Stimulated activated CD8-positive, alpha-beta memory T cell treated with anti-CD3 and anti-CD28 coated beads, Interleukin-7, amount 100 ng/mL, for 48 hours (primary cell): Measurements from ENCODE around the gene KRT78.
A peak's percentile ranks its signal among the peaks of the same experiment; 100 is the strongest.

Experiments used
- DNase-seq, 2 donors: peaks; one replicate each; pipeline ENCODE4 v3.0.0-alpha.2; 2020; ENCODE audit warnings: low read depth in 1 of 2; ENCODE audit errors: extremely low read depth in 1 of 2

Gene KRT78

DNA sequence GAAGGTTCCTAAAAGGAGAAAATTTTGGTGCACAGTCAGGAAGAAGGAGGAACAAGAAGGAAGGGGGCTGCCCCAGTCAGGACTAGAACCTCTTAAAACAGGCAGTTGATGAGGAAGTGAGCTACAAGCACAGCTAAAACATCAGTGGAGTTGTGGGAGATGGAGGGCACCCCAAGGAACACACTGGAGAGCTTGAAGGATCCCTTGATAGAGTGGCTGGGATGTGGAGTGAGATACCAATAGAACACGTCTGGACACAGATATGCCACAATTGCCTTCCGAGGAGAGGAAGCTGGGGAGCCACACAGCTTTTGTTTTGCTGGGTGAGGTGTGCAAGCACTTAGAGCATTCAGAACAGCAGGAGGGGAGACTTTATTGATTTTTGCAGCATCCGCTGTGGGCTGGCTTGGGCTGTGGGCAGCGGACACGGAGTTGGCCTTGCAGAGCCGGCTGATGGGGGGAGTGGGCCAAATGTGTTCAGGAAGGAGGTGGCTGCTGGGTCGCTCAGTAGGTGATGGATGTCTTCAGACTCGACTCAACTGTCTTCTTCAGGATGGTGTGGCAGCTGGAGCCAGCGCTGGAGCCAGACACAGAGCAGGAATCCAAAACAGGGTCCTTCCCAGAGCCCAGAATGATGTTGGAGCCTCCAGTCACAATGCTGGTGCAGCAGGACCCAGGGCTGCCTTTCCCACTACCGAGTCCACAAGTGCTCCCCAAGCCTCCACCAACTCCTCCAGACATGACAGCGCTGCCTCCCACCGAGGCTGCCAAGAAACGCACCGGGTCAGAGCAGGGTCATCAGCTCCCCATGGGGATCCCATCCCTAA, 10.0 kb downstream of the KRT78 start:
- DNase-seq: no peak

DNA sequence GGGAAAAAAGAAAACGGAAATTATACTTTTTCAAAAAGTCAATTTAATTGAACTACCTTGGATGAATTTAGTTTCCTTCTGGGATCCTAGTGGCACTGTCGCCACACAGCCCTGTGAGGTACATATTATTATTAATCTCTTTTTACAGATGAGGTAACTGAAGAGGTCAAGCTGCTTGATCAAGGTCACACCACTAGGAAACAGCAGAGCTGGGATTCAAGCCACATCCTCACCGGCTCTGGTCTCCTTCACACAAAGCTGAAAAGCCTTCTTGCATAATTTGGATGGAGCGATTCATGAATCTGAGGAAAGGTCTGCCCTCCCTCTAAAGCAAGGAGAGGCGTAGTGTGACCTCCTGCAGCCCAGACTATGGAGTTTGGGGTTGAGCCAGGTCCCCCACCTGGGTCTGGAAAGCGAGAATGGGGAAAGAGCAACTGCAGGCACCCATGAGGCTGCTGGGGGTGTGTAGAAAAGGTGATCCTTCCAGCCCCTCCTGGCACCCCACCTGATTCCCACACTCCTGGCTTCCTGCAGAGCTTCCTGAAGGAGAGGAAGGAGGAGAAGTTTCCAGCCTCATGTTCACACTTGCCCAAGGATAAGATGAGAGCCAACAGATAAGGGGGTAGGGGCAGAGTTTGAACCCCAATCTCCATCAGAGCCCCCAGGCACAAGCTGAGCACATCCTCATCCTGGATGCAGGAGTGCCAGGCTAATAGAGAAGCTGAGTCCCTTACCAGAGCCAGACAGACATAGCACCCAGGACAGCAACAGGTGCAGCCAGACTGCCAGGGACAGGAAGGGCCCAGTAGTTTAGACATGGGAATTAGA, 10.8 kb downstream of the KRT78 start:
- no peak for DNase-seq

DNA sequence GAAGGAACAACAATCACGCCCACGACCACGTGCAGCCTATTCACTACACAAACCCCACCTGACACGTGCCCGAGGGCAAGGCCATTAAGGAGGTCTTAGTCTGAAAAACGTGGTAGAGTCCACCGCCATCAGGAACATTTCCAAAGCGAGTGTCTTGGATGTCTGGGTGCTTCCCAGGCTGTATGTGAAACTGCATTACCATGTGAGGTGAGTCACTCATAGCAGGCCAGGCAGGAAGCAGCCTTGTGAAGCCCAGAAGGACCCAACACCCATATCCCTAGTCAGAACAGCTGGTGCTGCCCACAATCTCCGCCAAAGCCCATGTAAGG, 11.4 kb downstream of the KRT78 start:
- DNase-seq: no peak

DNA sequence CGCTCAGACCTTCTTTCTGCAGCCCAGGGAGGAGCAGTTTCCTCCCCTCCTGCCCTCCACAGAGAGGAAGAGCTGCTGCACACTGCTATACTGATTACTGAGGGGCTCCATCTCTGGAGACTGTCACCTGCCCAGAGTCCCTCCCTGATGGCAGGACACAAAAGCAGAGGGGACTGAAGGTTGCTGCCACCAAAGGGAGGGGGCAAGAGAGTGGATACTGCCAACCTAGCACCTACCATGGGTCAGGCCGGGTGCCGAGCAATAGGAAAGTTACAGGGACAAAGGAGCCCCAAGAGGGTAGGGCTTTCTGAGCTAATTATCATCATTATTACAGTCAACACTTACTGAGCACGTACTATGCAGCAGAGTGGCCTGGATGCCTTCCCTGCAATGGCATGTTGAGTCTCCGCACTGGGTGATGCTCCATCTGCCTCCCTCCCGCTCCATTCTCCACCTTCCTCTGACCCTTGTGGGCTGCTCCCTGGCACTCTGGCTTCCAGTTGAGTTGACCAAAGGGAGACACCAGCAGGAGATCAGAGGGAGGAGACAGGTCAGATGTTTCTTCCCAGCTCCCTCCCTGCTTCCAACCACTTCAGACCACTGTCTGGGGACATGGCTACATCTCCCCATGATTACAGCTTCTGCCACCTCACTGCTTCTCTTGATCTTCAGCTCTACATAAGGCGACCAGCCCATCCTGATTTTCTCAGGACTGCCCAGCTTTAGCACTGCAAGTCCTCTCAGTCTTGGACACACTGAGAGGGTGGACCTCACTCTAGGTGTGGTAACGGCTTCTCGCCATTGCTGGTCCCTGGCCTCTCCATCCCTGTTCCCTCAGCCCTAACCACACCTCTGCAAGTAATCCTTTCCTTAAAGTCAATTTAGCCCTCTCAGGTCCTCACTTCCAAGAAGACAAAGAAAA, 12.0 kb downstream of the KRT78 start:
- no peak for DNase-seq

DNA sequence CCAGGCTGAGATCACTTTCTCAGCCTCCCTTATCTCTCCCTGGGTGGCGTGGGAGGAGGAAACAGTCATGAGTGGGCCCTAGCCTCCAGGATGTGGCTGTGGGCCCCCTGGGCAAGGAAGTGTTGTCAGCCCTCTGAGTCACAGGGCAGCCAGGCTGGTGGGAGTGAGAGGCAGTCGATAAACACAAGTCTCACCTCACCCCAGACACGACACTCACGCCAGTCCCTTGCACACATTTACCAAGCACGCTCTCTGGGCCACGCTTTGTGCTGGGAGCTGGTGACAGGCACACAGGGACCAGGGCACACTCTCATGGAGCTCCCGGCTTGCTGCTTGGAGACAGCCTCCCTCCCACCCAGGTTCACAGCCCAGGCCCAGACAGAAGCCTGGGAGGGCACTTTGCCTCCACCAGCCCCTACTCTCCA, 12.7 kb downstream of the KRT78 start:
- DNase-seq: peak; percentile 61 to 82

DNA sequence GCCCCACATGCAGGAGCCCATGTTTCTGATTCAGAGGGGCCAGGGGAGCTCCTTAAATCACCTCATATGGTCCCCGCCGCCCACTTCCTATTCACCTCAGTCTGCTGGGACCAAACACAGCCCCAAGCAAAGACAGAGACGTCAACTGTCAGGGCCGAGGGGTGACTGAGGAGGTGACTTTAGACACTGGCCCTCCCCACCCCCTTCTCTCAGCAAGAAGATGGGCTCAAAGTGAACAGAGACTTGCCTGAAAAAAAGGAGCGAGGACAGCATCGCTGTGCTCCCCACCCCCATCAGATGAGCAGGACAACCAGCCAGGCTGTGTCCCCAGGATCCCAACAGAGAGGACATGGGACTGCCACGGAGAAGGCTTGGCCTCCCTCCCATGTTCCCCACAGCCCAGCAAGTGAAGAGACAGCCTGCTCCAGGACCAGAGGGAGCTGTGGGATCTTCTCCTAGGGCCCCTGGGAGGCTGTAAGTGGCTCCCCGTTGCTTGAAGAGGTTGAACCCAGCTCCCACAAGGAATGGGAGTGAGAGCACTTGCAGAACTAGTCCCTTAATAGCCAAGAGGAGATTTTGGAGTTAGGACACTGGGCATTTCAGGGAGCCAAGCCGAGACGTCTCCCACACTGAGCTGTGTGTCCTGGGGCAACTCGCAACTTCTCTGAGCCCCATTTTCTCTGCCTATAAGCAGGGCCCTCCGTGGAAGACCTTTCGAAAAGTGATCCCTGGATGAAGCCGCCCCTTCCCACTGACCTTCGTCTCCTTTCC, 13.3 kb downstream of the KRT78 start:
- DNase-seq: no peak

DNA sequence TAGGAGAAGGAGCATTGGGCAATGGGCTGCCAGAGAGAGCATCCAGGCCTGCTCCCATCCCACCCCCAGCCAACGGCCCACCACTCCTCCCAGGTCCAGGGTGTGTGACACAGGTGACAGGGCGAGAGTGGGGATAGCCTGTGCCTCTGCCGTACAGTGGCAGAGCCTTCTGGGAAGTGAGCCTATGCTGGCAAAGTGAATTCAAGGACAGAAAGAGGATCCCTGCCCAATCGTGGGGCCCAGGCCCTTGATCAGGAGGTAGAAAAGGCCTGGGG, 14.1 kb downstream of the KRT78 start:
- no peak for DNase-seq

DNA sequence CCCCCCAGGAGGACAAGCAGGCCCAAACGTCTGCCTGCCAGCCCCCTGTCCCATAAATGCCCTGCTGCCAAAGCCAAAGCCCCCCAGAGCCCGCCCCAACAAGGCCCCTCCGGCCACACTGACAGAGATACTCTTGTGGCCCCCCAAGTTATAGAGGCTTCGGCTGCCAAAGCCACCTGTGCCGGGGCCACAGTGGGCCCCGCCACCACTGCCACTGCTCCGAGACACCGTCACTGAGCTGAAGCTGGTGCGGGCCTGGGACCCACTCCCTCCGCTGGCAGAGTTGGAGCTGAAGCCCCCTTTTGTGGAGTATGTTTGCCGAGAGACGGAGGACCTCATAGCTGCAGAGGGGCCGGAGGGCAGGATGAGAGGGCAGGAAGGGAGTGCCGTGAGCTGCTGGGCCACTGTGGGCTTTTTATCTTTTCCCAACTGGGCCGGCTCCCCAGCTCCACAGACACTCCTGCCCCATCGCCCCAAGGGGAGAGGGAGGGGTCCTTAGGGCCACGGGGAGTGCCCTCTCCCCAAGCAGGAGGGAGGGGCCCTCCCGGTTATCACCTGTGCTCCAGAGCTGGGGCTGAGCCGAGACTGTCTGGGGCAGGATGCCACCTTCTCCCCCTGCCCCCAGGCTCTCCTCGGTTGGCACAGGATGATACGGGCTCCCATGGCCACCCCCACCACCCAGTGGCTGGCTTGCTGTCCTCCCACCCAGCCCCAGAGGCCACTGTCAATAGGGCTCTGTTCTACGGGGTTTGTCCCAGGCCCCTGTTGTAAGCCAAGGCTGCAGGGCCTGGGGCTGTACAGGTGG, 14.7 kb downstream of the KRT78 start, which contains the start of gene KRT79:
TSS of gene KRT79 (minus strand) at position 390 of the 805 bp plus-strand sequence. CDS start at position 339, 51 bp downstream.
- DNase-seq: no peak

DNA sequence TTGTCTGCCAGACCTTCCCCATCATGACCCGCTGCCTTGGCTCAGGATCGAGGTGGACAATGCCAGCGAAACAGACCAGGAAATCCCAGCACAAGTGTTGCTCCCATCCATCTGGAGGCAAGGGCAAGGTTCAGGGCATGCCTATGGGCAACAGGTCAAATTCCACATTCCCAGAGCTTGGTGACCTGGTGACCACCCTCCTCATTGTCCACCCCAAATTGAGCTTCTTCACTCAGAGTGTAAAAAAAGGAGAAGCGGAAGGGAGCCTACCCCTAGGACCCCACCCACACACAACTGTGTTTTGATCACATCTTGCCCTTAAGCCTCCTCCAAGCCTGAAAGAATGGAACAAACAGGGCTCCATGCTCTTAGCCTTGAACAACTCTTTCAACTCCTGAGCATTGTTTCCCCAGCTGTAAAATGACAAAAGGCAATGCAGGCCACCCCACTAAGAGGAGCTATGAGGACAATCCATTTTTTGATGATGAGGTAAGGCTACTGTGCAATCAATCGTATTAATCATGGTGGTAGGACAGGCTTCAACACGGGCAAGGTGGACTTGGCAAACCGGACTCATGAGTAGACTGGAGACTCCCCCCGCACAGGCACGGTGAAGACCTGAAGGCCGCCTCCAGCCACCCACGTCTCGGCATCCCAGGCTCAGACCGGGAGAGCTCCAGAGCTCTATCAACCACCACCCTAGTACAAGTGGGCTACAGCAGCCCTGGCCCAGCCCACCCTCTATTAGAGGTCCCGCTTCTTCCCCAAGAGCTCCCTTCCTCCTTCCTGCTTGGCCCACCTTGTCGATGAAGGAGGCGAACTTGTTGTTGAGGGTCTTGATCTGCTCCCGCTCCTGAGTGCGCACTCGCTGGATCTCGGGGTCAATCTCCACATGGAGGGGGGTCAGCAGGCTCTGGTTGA, 15.5 kb downstream of the KRT78 start:
- no peak for DNase-seq

DNA sequence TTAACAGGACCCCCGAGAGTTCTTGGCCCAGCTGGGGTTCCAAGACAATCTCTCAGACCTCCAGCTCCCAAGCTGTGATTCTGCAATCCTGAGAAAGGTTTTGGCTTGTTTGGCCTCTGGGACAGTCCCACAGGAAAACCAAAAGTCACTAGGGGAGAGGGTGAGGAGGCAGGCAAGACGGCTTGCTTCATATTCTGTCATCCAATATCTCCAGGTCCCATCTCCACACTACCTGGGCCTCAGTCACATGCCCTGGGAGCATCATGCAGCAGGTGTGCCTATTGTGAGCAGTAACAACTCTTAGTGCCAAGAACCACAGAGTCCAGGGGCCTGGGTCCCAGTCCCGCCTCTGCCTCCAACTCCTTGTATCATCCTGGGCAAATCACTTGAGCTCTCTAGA, 16.3 kb downstream of the KRT78 start:
- DNase-seq: no peak

DNA sequence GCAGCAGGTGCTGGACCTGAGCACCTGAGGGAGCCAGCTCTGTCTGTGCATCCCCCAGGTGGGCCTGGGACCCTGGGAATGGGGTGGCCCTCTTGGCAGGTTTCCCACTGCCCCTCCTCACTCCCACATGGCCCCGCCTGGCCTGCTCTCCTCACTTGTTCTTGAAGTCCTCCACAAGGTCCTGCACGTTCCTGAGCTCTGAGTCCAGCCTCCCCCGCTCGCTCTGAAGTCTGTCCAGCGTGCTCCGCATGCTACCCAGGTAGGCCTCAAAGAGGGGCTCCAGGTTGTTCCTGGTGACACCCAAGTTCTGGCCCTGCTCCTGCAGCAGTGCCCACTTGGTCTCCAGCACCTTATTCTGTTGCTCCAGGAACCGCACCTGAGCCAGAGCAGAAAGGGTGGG, 17.5 kb downstream of the KRT78 start:
- no peak for DNase-seq

DNA sequence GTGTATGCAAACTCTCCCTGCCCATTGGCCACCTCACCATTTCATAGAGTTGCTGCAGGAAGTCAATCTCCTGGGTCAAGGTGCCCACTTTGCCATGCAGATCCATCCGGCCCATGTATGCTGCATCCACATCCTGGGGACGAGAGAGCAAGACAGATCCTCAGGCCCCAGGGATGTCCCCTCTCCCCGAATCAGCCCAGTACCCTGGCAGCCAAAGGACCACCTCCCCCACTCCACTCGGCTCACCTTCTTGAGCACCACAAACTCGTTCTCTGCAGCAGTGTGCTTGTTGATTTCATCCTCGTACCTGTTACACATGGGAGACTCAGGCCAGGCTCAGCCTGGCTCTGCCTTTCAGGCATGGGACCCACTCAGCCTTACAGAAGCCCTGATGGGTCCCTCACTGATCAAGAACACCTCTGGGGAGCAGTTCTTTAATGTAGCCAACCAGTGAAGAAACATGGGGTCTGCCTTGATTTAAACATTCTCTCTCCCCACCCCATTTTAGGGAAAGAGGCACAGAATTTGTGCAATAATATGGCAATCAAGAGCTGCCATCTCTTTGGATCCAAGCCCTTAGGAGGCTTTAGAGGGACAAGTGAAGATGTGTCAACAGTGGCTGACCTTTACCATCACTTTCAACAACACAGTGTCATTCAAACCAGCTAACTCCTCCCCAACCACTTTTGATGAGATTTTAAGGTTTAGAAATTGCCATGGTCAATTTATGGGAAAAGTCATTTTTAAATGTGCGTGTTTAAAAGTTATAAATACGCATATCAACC, 18.6 kb downstream of the KRT78 start:
- no peak for DNase-seq

DNA sequence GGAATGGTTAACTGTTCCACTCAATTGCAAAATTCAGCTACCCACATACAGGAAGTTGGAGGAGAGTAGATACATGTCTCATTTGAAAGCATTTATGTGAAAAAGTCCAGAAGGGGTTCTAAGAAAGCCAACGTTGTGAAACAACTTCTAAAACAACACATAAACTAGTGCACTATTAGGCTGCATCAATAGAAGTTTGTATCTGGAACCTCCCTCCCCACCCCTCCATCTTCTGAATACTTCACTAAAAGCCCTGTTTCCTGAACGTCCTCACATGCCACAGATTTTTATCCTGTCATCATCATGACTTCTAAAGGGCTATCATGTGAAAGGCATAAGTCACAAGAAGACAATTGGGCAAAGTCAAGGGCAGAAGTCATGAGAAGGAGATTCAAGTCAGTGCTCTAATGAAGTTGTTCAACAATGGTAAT, 20.2 kb downstream of the KRT78 start:
- DNase-seq: no peak

DNA sequence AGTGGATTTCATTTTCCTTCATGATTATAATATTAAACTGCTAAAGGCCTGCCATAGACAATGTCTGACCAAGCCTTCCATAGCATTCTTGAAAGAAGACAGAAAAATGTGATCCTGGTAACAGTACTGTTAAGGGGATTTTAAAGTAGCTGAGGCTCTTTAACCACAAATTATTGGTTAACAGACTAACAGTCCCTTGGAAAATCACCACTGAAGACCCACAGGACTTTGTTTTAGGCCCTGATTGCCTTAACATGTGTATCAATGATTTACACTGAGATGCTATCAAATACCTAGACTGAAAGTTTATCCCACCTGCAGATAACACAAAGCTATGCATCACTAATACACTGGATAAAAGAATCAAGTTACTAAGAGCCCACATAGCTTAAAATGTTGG, 20.6 kb downstream of the KRT78 start:
- DNase-seq: no peak

DNA sequence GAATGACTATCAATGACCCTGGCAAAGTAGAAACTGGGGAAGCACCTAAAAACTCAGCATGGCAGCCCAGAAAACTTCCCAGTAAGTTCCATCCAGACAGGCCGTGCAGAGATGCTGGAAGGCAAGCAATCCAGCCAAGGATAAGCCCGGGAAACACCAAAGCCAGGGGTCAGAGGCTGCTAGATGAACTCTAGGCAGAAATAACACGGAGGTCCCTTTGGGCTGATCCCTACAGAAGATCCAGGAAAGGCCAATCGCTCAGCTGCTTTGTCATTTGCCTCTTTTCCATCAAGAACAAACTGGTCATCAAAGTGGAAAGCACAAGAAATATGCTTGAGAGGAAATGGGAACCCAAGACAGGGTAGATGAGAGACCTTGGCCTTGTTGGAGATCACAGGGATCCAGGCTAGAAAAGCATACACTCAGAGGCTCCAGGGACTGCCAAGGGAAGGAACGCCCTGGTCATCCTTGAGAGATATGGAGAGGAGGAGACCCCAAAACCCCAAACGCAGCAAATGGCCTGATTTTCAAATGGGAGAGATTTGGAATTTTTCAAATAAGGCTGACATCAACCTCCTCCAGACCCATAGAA, 21.2 kb downstream of the KRT78 start:
- DNase-seq: no peak

DNA sequence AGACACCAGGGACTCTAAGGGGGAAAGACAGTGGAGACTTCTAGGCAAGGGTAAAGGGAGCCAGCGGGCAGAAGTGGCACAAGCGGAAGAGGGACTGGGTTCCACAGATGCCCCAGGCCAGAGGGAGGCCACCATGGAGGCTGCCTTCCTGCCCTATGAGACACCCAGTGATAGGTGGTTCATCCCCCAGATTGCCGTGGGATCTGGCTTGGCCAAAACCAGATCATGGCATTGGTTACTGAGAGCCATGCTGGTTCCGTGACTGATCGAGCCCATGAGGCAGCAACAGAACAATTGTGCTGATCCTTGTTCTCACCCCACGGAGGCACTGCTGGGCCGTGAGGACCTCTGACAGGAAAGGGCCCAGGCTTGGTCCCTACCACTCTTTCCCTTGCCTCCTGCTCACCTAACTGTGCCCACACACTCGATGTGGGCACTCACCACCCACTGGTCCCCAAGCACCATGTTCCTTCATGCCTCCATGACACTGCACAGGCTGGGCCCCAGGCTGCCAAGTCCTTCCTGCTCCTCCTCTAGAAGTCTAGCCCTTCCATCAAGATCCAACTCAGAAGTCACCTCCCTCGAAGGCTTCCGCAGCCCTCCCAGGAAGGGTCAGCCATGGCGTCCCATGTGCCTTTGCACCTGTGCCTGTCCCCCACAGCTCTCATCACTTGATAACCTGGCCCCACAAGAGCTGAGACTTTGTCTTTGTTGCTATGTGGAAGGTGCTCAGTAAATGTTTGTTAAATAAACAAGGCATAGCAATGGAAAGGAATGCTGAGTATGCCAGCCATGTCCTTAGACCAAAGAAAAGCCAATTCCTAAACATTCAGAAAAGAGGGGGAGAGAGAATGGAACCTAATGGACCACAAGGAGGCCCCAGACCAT, 21.9 kb downstream of the KRT78 start:
- DNase-seq: no peak

DNA sequence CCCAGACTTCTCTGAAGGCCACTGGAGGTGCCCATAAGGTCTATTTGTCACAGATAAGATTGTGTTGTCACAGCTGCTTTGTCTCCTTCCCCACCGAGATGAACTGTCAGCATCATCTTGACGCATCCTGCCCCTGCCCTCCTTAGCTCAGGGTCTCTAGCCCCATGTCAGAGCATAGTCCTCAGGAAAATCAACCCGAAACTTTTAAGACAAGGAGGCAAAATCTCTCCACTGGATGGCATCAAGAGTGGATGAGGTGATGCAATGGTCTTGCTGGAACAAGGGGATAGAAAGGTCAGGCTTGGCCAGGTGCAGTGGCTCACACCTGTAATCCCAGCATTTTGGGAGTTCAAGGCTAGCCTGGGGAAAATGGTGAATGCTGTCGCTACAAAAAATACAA, 22.8 kb downstream of the KRT78 start:
- DNase-seq: no peak
